B cell (primary cell): ENCODE results near the gene EVL. TPM values are rescaled to one million over a fixed set of nuclear protein-coding genes. Genes with fewer than 3 reads are reported as not detected.

Experiments used
- ATAC-seq: fragments of 200-7000 bp; cut with Tn5 transposase; one replicate; pipeline ENCODE4 v1.10.0; 2021; ENCODE audit warnings: low read depth, mild to moderate bottlenecking, moderate number of reproducible peaks, moderate library complexity
- CTCF ChIA-PET: fragments of 350-600 bp; sonication (Branson Sonifier 250); formaldehyde crosslinking; loops from one replicate; lab custom pipeline; 2021; ENCODE audit warnings: antibody characterized with exemption, inconsistent platforms; lab: Charles Lee
- POLR2A ChIA-PET: fragments of 350-600 bp; sonication (Branson Sonifier 250); formaldehyde crosslinking; loops from one replicate; lab custom pipeline; 2021; ENCODE audit warnings: antibody characterized with exemption; lab: Charles Lee
- DNase-seq: peaks from one replicate; pipeline ENCODE4 v3.0.0; 2013
- H2AFZ ChIP-seq: 2 replicates; pipeline ENCODE4 v1.6.1; 2012; ENCODE audit warnings: mild to moderate bottlenecking, low read depth, low read length; ENCODE audit not compliant: insufficient read depth, poor library complexity, severe bottlenecking
- H3K27ac ChIP-seq, 2 donors: 1 replicate in 1 of 2; 2 replicates in 1 of 2; pipeline ENCODE4 v1.5.1; 2012 to 2013; ENCODE audit warnings: low read length in 2 of 2, mild to moderate bottlenecking in 2 of 2, moderate library complexity in 1 of 2
- H3K27me3 ChIP-seq, 4 experiments: fragments of 200-600 bp in 1 of 4; sonication (generic) in 1 of 4; replicated peaks in 1 of 4; 1 replicate in 2 of 4; 2 replicates in 2 of 4; pipeline versions ENCODE4 v1.6.1 to v1.7.0; 2013 to 2016; ENCODE audit warnings: low read length in 3 of 4, mild to moderate bottlenecking in 2 of 4, mixed read lengths in 1 of 4, moderate library complexity in 1 of 4; ENCODE audit not compliant: insufficient read depth in 4 of 4, control insufficient read depth in 3 of 4; ENCODE audit errors: control extremely low read depth in 1 of 4
- H3K36me3 ChIP-seq, 2 experiments: replicated peaks in 1 of 2; 1 replicate in 1 of 2; 2 replicates in 1 of 2; pipeline versions ENCODE4 v1.6.1 to v1.7.1; 2013; ENCODE audit warnings: low read length in 1 of 2; ENCODE audit not compliant: insufficient read depth in 2 of 2, control insufficient read depth in 1 of 2; ENCODE audit errors: control extremely low read depth in 1 of 2, extremely low read depth in 1 of 2
- H3K4me1 ChIP-seq, 2 donors: fragments of 200-600 bp in 1 of 2; sonication (generic) in 1 of 2; 1 replicate in 1 of 2; 2 replicates in 1 of 2; pipeline versions ENCODE4 v1.5.1 to v1.6.1; 2013 to 2017; ENCODE audit warnings: low read length in 2 of 2; ENCODE audit not compliant: control insufficient read depth in 2 of 2, insufficient read depth in 2 of 2
- H3K4me2 ChIP-seq: replicated peaks from 2 replicates; pipeline ENCODE3; 2012; ENCODE audit warnings: mild to moderate bottlenecking, low read depth, low read length; ENCODE audit not compliant: poor library complexity, severe bottlenecking
- H3K4me3 ChIP-seq, 5 experiments: fragments of 200-600 bp in 1 of 5; sonication (generic) in 1 of 5; 1 replicate in 3 of 5; 2 replicates in 2 of 5; pipeline versions ENCODE4 v1.5.1 to v1.7.0; 2011 to 2016; ENCODE audit warnings: low read length in 4 of 5, mild to moderate bottlenecking in 4 of 5, low read depth in 2 of 5, control low read depth in 1 of 5, moderate library complexity in 1 of 5; ENCODE audit not compliant: insufficient read depth in 1 of 5; ENCODE audit errors: control extremely low read depth in 1 of 5, extremely low read depth in 1 of 5
- H3K79me2 ChIP-seq: fragments of 200-600 bp; sonication (generic); one replicate; pipeline ENCODE4 v1.6.0; 2016; ENCODE audit warnings: low read length; ENCODE audit not compliant: control insufficient read depth, insufficient read depth
- H3K9ac ChIP-seq: fragments of 200-600 bp; sonication (generic); 2 replicates; pipeline ENCODE4 v1.6.1; 2017; ENCODE audit warnings: mild to moderate bottlenecking, low read length, moderate library complexity
- H3K9me3 ChIP-seq, 3 donors: one replicate each; pipeline versions ENCODE4 v1.6.1 to v1.7.1; 2013; ENCODE audit warnings: low read length in 2 of 3; ENCODE audit not compliant: control insufficient read depth in 2 of 3, insufficient read depth in 1 of 3; ENCODE audit errors: control extremely low read depth in 1 of 3
- H4K20me1 ChIP-seq: 2 replicates; pipeline ENCODE4 v1.6.0; 2012; ENCODE audit warnings: mild to moderate bottlenecking, low read length; ENCODE audit not compliant: insufficient read depth, control insufficient read depth, poor library complexity, severe bottlenecking
- H3K27ac Mint-ChIP-seq: one replicate; pipeline ENCODE4 v1.8.0; 2021; ENCODE audit warnings: mixed read lengths
- H3K27me3 Mint-ChIP-seq: one replicate; pipeline ENCODE4 v1.8.0; 2021; ENCODE audit warnings: mixed read lengths
- H3K4me1 Mint-ChIP-seq: one replicate; pipeline ENCODE4 v1.8.0; 2021; ENCODE audit warnings: mixed read lengths
- H3K4me3 Mint-ChIP-seq: one replicate; pipeline ENCODE4 v1.8.0; 2021; ENCODE audit warnings: mixed read lengths
- H3K9me3 Mint-ChIP-seq: one replicate; pipeline ENCODE4 v1.8.0; 2022; ENCODE audit warnings: mixed read lengths; ENCODE audit not compliant: insufficient read depth
- CTCF ChIP-seq: fragments of 200-600 bp; IDR thresholded peaks from one replicate; pipeline ENCODE4 v1.8.0; 2022; ENCODE audit warnings: antibody characterized with exemption, mild to moderate bottlenecking
- EZH2 ChIP-seq: IDR thresholded peaks from 2 replicates; pipeline ENCODE4 v1.6.1; 2012; ENCODE audit warnings: borderline replicate concordance, low read depth, mild to moderate bottlenecking, moderate library complexity, low read length; ENCODE audit not compliant: insufficient read depth, poor library complexity, severe bottlenecking
- WGBS: methylation state at CpG from one replicate; pipeline ENCODE4 v1.1.5; 2013; ENCODE audit warnings: missing lambda C conversion rate; ENCODE audit not compliant: insufficient coverage; 5-methylcytosine and 5-hydroxymethylcytosine counted together
- intact Hi-C: fragments of 100-400 bp; cut with micrococcal nuclease; formaldehyde crosslinking; loops from one replicate; pipeline ENCODE4 v1.10.0; 2022
- polyA plus RNA-seq: library from polyadenylated mRNA; depleted of rRNA; stranded (reverse); fragments of >200 nt; gene quantifications from 2 replicates; pipeline ENCODE4 v1.2.3, GENCODE V29; 2012
- total RNA-seq, 2 donors: library from RNA; stranded (reverse); fragments of 120-200 nt in 1 of 2; gene quantifications; 1 replicate in 1 of 2; 2 replicates in 1 of 2; pipeline versions ENCODE4 v1.2.3 to v1.2.4, GENCODE V29; 2013 to 2022

EVL gene
- total and polyA plus RNA-seq, 2 donors (not counting 1 experiment from before 2014, with no cell fraction given): 486 to 892 TPM

GRCh38 chr14:100155049-100155621 lies 89.9 kb downstream of the EVL start:
- Histone ChIP-seq H3K79me2 (peaks cover 2% of the 10 kb centered on the region), H3K9me3 (peaks cover 0 to 22% (median 5%) of the 10 kb centered on the region in 3 donors), H2AFZ (no peak overlapping the region), H3K4me2 (no peak overlapping the region), H4K20me1 (no peaks in the 10 kb centered on the region), H3K36me3 (no peaks in the 10 kb centered on the region), H3K4me1 (peaks cover 28 to 38% of the 10 kb centered on the region in 2 donors), H3K27ac (no peak overlapping the region), H3K4me3 (no peak overlapping the region), H3K9ac (no peak overlapping the region), H3K27me3 (peaks cover 0 to 1% (median 0%) of the 10 kb centered on the region in 4 experiments)
- ATAC-seq (no peak), DNase-seq (no peak)
- POLR2A ChIA-PET: no interaction called here
- Mint-ChIP-seq H3K27me3 (no peaks in the 10 kb centered on the region), H3K9me3 (peaks cover 5% of the 10 kb centered on the region), H3K4me1 (peaks cover 31% of the 10 kb centered on the region), H3K27ac (peak overlapping the region; percentile 53), H3K4me3 (no peak overlapping the region)
- peak; percentile 65 for TF ChIP-seq CTCF
- TF ChIP-seq EZH2: no peak
- CTCF ChIA-PET: interaction anchor here (0.6 to 1.9 kb wide), 6 partner anchors 37 to 1067 kb away, joined by 3 to 11 read pairs (median 3); no protein-coding TSS in a partner anchor
- intact Hi-C loops: loop anchor here (5.0 kb wide), 1 partner anchor 48 kb away; no protein-coding TSS in a partner anchor
- 84% methylated on average over 8 of the region's 8 CpGs for WGBS
